ENCODE data around the gene ASCC1.
"Not testable (repeated sequence)": the region's sequence is repeated elsewhere in the genome, so short reads cannot be mapped to it uniquely, and the experiment has no call there.

ASCC1 gene

GRCh38 chr10:72248468-72249151, 32.5 kb upstream of the ASCC1 start:
- peak; percentile 90 for DNase-seq

- DNase-seq: no peak
Observed at GRCh38 chr10:72245949-72246525, 30.0 kb upstream of the ASCC1 start.

GRCh38 chr10:72244573-72245038, 28.5 kb upstream of the ASCC1 start:
- no peak for DNase-seq

- DNase-seq: no peak
Observed at GRCh38 chr10:72243822-72244437, 27.9 kb upstream of the ASCC1 start.

- no peak for DNase-seq
Observed at GRCh38 chr10:72242675-72243074, 26.6 kb upstream of the ASCC1 start.

- no peak for DNase-seq
Observed at GRCh38 chr10:72241691-72242252, 25.7 kb upstream of the ASCC1 start.

GRCh38 chr10:72240371-72240770, 24.3 kb upstream of the ASCC1 start:
- no peak for DNase-seq

GRCh38 chr10:72239409-72239808, 23.3 kb upstream of the ASCC1 start:
- DNase-seq: no peak

GRCh38 chr10:72238392-72239175, 22.5 kb upstream of the ASCC1 start:
- DNase-seq: no peak

- DNase-seq: no peak
Observed at GRCh38 chr10:72235544-72236279, 19.6 kb upstream of the ASCC1 start.

GRCh38 chr10:72234560-72235095, 18.6 kb upstream of the ASCC1 start:
- DNase-seq: no peak

- no peak for DNase-seq
Observed at GRCh38 chr10:72233621-72234020, 17.5 kb upstream of the ASCC1 start.

- DNase-seq: no peak
Observed at GRCh38 chr10:72229261-72230251, 13.5 kb upstream of the ASCC1 start.

- DNase-seq: no peak
Observed at GRCh38 chr10:72228318-72228751, 12.3 kb upstream of the ASCC1 start.

GRCh38 chr10:72227826-72228225, 11.8 kb upstream of the ASCC1 start:
- DNase-seq: no peak

- DNase-seq: no peak
Observed at GRCh38 chr10:72226418-72227027, 10.4 kb upstream of the ASCC1 start.

- not testable (repeated sequence) for DNase-seq
Observed at GRCh38 chr10:72224191-72224590, 8.1 kb upstream of the ASCC1 start.

- no peak for DNase-seq
Observed at GRCh38 chr10:72223743-72224101, 7.6 kb upstream of the ASCC1 start.

GRCh38 chr10:72221278-72221677, 5.2 kb upstream of the ASCC1 start:
- no peak for DNase-seq

- DNase-seq: no peak
Observed at GRCh38 chr10:72220637-72221036, 4.6 kb upstream of the ASCC1 start.
